Stimulated activated CD8-positive, alpha-beta memory T cell treated with anti-CD3 and anti-CD28 coated beads, Interleukin-4, amount 100 ng/mL, for 1 hour (primary cell): ENCODE measurements around the gene MXD1.

Experiments
- DNase-seq, 2 donors: peaks; one replicate each; pipeline ENCODE4 v3.0.0-alpha.2; 2020; ENCODE audit warnings: low read depth in 2 of 2, low spot score in 1 of 2

The MXD1 gene

GRCh38 chr2:69975853-69976462, 61.0 kb downstream of the MXD1 start:
- no peak for DNase-seq

- DNase-seq: no peak
Observed at GRCh38 chr2:69977186-69977585, 62.3 kb downstream of the MXD1 start.

GRCh38 chr2:69977906-69978482, 63.1 kb downstream of the MXD1 start:
- no peak for DNase-seq

GRCh38 chr2:69979902-69980807, 65.2 kb downstream of the MXD1 start:
- DNase-seq: no peak

- no peak for DNase-seq
Observed at GRCh38 chr2:69983392-69983966, 68.6 kb downstream of the MXD1 start.

GRCh38 chr2:69985216-69985615, 70.3 kb downstream of the MXD1 start:
- no peak for DNase-seq

- no peak for DNase-seq
Observed at GRCh38 chr2:69985688-69986087, 70.8 kb downstream of the MXD1 start.

GRCh38 chr2:69986691-69987090, 71.8 kb downstream of the MXD1 start:
- no peak for DNase-seq

- no peak for DNase-seq
Observed at GRCh38 chr2:69988086-69988635, 73.3 kb downstream of the MXD1 start.

GRCh38 chr2:69989009-69989408, 74.1 kb downstream of the MXD1 start:
- no peak for DNase-seq

GRCh38 chr2:69989441-69990105, 74.7 kb downstream of the MXD1 start:
- DNase-seq: no peak
